KBM-7 (cell line): ENCODE measurements around the gene KLF8.

Experiments
- DNase-seq: peaks from one replicate; pipeline ENCODE4 v3.0.0-alpha.2; 2015
- in situ Hi-C: fragments of 300-500 bp; cut with MboI; formaldehyde crosslinking; loops from 2 replicates; pipeline ENCODE4 v1.14.3; 2020; ENCODE audit warnings: low sequenced_read_pairs, low pct_unique_long_range_greater_than_20kb, mixed read lengths

Gene KLF8

DNA sequence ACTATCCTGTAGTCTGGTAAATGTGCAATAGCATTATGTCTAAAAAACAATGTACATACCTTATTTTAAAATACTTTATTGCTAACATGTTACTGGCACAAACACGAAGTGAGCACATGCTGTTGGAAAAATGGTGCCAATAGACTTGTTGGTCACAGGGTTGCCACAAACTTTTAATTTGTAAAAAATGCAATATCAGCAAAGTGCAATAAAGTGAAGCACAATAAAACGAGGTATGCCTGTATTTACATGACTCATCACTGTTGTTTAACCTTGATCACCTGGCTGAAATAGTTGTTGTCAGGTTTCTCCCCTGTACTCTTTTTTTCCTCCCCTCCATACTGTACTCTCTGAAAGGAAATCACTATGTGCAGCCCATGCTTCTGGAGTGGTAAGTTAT, 56.5 kb downstream of the KLF8 start:
- DNase-seq, result no peak
- in situ Hi-C loops, result loop anchor here (25.0 kb wide), 2 partner anchors 449 to 699 kb away; partner anchors contain the start of genes NBDY and SPIN3

DNA sequence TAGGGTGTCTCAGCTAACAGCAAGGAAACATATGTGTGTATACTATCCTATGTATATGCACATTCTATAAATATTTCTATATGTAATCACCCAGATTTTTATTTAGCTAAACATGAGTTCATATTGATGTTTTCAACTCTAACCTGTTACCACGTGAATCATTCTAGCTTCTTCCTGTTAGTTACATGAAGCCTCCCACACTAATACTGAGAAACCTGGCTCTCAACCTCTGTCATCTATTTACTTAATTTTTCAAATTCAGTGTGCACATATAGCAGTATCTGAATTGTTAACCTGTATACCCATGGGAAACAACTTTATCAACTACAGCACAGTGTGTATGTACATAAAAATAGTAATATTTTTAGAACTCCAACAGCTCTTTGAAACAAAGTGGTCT, 57.3 kb downstream of the KLF8 start:
- in situ Hi-C loops, result loop anchor here (25.0 kb wide), 2 partner anchors 448 to 698 kb away; partner anchors contain the start of genes NBDY and SPIN3
- DNase-seq, result no peak

DNA sequence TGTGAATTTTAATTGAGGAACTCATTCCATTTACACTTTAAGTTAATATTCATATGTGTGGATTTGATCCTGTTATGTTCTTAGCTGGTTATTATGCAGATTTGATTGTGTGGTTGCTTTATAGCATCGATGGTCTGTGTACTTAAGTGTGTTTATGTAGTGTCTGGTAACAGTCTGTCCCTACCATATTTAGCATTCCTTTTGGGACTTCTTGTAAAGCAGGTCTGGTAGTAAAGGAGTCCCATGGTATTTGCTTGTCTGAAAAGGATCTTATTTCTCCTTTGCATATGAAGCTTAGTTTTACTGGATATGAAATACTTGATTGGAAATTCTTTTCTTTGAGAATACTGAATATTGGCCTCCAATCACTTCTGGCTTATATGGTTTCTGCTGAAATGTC, 76.6 kb downstream of the KLF8 start:
- in situ Hi-C loops, result no loop called here
- DNase-seq, result no peak

DNA sequence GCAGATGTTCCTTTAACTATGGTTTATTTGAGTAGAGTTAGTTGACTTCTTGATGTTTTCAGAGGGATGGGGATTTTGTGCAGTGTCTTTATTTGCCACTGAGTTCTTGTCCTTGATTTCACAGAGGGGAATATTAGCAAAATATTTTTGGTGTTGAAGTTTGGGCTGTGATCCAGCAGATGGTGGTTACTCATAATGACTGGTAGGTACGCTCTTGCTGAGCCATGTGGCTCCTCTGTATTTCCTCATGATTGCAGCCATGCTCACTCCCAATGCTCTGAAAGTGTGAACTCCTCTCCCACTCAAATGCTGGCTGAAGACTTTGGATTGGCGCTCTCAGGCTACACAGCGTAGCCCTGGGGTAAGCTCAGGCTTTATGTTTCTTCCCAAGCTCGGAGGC, 77.7 kb downstream of the KLF8 start:
- in situ Hi-C loops, result no loop called here
- DNase-seq, result no peak

DNA sequence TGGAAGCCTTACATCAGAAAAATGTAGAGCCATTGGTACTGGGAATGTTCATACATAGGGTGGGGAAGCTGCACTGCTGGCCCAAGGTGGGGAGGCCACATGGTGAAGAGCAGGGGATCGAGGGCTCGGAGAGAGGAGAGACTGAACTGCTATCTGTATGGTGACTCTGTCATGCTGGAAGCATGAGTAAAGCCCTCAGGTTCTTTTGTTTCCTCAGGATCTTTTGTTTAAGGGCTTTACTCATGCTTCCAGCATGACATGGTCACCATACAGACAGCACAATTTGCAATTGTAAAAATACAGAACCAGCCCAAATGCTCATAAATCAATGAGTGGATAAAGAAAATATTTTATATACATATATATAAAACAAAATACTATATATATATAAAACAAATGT, 78.4 kb downstream of the KLF8 start:
- in situ Hi-C loops, result no loop called here
- DNase-seq, result no peak

DNA sequence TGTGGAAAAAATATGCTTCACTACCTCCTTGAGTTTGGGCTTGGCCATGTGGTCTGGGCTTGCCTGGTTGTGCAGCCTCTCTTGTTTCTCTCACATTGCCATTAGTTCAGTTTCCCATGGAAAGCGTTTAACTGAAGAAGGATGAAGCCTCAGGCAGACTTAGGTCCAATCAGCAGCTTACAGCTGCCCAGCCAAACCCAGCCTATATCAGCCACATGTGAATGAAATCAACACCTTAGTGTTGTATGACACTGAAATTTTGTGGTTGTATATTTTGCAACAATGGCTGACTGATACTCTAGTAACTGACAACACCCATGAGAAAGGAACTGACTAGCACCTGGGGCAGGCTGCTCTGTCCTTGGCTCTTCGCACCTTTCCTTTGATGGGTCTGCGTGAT, 81.2 kb downstream of the KLF8 start:
- in situ Hi-C loops, result no loop called here
- no peak for DNase-seq

DNA sequence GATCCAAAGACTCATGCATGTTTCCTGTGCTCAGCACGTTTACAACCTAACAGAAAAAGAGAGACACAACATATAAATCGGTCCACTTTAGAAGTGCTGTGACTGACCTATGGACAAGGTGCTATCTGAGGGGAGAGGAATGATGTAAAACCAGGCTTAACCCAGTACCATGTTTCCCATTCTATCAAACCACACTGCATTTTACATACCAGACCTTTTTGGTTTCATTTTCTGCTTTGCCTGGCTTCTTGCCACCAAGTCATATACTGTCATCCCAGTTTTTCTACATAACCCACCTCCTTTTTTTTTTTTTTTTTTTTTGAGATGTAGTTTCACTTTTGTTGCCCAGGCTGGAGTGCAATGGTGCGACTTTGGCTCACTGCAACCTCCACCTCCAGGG, 82.2 kb downstream of the KLF8 start:
- DNase-seq, result peak; percentile 8
- in situ Hi-C loops, result no loop called here

DNA sequence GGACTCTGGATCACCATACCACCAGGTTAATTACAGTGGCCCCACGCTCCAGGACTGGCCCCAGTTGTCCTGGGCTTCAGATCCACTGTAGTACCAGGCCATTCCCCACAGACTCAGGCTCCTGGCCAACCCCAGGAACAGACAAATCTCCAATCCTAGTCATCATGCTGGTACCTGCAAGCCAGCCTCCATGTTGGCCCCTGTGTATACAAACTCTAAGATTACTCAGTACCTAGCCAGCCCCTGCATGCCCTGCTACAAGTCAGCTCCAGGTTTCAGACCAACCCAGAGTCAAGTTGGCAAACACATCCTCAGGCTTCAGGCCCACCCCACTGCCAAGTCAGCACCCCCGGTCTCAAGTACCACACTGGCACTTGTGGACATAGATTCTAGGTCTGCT, 85.9 kb downstream of the KLF8 start:
- in situ Hi-C loops, result no loop called here
- no peak for DNase-seq

DNA sequence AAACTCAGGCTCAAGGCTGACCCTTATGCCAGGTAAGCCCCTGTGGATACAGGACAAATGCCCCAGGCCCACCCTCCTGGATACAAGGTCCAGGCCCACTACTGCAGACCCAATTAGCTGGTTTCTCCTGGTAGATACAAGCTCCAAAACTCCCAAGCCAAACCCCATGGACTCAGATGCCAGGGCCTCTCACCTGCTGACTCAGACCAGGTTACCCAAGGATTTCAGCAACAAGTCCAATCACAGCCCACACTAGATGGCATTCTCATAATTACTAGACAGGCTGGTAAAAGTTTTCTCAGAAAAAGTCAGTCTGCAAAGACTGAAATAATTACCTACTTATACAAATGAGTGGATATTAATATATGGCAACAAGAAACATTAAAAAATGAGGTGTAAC, 87.0 kb downstream of the KLF8 start:
- DNase-seq, result no peak
- in situ Hi-C loops, result no loop called here
